Hypothalamus (tissue), 51 donors: ENCODE measurements around the gene NPL.
A peak's percentile ranks its signal among the peaks of the same experiment; 100 is the strongest.

Experiments
- DNase-seq, 51 donors: peaks; one replicate each; lab custom pipeline; 2025; lab: John Stamatoyannopoulos, UW

The NPL gene

GRCh38 chr1:182807907-182808306 lies 18.3 kb downstream of the NPL start:
- DNase-seq, result no peak

GRCh38 chr1:182809414-182809957 lies 19.9 kb downstream of the NPL start:
- no peak for DNase-seq

- DNase-seq, result peak in 1 of 51 donors; percentile 34
These were observed 22.6 kb downstream of the NPL start for GRCh38 chr1:182811975-182812722.

- no peak for DNase-seq
These were observed 27.3 kb downstream of the NPL start for GRCh38 chr1:182816863-182817262.

GRCh38 chr1:182817802-182818201 lies 28.2 kb downstream of the NPL start:
- DNase-seq, result no peak

- no peak for DNase-seq
These were observed 33.6 kb downstream of the NPL start for GRCh38 chr1:182823220-182823619.

- no peak for DNase-seq
These were observed 37.3 kb downstream of the NPL start for GRCh38 chr1:182826892-182827291.

GRCh38 chr1:182829285-182829932 lies 39.8 kb downstream of the NPL start:
- DNase-seq, result no peak

- DNase-seq, result no peak
These were observed 43.7 kb downstream of the NPL start for GRCh38 chr1:182833271-182833670.

GRCh38 chr1:182834326-182834725 lies 44.8 kb downstream of the NPL start:
- DNase-seq, result no peak

- no peak for DNase-seq
These were observed 46.2 kb downstream of the NPL start for GRCh38 chr1:182835806-182836205.

GRCh38 chr1:182839209-182840066 lies 49.9 kb downstream of the NPL start, which contains the start of gene DHX9:
TSS of gene DHX9 (plus strand) at chr1:182839347. CDS start at chr1:182842567, 3,220 bp downstream.
- DNase-seq, result peak; percentile 73 to 98 (median 92)

- no peak for DNase-seq
These were observed 51.9 kb downstream of the NPL start for GRCh38 chr1:182841368-182841988.

GRCh38 chr1:182842265-182842664 lies 52.7 kb downstream of the NPL start:
- no peak for DNase-seq

- no peak for DNase-seq
These were observed 55.8 kb downstream of the NPL start for GRCh38 chr1:182845379-182845778.

- DNase-seq, result no peak
These were observed 56.3 kb downstream of the NPL start for GRCh38 chr1:182845894-182846293.

GRCh38 chr1:182847105-182847504 lies 57.5 kb downstream of the NPL start:
- DNase-seq, result no peak

- no peak for DNase-seq
These were observed 59.2 kb downstream of the NPL start for GRCh38 chr1:182848736-182849135.

- no peak for DNase-seq
These were observed 60.7 kb downstream of the NPL start for GRCh38 chr1:182850319-182850718.

GRCh38 chr1:182851825-182852224 lies 62.3 kb downstream of the NPL start:
- no peak for DNase-seq

- DNase-seq, result no peak
These were observed 66.3 kb downstream of the NPL start for GRCh38 chr1:182855911-182856310.
